GM21447 (cell line): ENCODE results near the gene CAPZB.
A peak's percentile ranks its signal among the peaks of the same experiment; 100 is the strongest.
"Not testable (repeated sequence)": the region's sequence is repeated elsewhere in the genome, so short reads cannot be mapped to it uniquely, and the experiment has no call there.

Experiments used
- ATAC-seq: cut with Tn5 transposase; IDR thresholded peaks from one replicate; pipeline ENCODE4 v1.9.1; 2021; ENCODE audit not compliant: unreplicated experiment

The CAPZB gene

DNA sequence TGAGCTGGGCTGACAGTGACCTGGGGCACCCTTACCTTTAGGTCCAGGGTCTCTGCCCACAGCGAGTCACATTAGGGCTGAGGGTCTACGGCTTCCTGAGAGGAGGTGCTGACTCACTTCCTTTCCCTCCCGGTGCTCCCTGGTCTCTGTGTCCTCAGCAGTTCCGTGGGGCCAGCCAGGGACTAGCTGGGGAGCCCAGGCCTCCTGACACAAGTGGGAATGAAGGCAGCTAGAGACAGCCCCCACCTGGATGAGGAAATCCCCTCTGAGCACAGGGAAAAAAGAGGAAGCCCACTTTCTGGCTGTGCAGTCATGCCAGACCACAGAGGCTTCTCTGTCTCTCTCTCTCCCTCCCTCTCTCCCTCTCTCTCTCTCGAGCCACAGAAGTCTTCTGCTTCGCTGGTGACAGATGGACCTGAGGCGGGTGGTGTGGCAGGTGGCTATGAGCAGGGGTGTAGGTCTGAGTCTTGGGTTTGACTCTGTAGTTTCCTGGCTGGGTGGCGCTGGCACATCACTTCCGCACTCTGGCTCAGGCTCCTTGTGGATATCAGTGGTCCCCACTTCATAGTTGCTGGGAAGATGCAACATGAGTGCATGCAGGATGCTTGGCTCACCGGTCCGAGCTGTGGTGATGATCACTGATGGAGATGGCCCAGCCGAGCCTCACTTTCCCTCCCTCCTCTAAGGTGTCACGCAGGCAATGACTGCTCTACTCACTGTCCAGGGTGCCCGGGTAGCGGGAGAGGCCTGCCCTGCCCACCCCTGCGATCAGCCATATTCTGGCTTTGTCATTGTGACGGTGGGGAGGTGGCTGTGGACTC lies 169.8 kb downstream of the CAPZB start:
- ATAC-seq, result peak; percentile 40

DNA sequence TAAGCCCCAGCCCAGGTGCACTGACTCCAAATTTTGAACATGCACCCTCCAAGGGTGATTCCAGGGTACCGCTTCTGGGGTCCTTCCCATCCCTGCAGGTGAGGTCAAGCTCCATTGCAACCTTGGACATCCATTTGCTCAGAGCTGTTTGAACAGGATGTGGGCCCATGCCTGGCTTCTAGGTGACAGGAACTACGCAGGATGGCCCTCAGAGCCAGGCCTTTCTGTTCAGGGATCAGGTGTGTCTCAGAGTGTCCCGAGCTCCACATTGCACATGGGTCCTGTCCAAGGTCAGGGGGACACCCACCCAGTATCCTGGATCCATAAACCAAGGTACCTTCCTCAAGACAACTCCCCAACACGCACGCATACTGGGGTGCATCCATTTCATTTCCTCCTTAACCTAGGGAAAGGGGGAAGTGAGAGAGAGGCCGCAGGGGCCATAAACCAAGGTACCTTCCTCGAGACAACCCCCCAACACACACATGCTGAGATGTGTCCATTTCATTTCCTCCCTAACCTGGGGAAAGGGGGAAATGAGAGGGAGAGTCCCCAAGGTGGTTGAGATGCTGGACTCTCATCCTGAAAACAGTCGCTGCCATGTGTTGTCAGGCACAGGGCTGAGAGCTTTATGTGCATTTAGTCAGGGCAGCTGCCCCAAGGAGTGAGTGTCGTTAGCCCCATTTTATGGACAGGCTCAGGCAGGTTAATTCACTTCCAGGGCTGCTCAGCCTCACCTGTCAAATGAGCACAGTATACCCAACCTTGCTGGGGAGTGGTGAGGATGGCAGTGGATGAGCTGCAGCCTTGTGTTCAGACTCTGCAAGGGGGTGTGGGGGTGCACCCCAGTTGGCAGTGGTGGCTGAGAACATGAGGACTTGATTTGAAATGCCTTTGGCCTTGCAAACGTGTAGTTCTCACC lies 171.1 kb downstream of the CAPZB start:
- ATAC-seq, result no peak

DNA sequence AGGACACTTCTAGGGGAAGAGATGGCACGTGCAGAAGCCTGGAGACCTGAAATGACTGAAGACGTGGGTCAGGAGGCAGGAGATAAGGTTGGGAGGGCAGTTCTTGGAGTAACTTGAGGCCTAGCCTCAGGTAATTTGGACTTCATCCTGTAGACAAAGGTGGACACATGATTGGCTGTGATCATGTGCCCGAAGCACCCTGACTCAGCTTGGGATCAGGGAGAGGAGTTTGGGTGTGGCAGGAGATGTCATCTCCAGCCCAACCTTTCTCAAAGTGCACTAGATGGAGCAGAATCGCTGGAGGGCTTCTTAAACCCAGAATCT lies 171.7 kb downstream of the CAPZB start:
- ATAC-seq, result no peak

DNA sequence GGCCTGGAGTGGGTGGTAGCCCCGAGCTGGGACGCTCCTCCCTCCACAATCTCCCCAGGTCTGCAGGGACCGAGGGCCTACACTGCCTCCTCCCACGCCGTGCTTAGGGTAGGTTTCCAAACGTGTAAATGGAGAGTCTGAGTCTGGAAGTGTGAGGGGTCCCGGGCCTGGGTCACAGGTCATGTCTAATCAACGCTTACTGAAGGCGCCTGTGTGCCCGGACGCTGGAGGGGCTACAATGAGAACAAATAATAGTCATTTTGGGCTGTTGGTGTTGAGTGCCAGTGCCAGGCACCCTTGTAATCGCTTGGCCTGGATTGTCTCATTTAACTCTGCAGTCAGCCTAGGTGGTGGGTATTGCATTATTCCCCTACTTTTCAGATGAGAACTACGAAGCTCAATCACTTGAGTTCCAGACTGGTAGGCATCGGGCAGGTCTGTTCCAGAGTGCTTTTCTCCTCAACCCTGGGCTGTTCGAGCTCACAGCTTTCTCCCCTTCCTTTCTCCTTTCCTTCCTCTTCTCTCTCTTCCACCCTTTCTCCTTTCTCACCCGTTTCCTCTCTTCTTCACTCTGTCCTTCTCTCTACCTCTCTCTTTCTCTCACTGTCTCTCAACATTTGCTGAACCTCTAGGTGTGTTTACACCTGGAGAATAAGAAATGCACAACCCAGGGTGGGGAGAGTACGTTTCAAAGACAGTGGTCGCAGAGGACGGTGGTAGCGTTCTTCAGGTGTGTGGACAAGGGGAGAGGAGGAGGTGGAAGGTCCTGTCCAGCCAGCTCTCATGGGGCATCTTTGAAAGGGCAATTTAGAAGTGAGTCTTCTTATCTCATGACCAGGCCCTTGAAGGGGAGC lies 172.3 kb downstream of the CAPZB start:
- peak; percentile 20 for ATAC-seq

DNA sequence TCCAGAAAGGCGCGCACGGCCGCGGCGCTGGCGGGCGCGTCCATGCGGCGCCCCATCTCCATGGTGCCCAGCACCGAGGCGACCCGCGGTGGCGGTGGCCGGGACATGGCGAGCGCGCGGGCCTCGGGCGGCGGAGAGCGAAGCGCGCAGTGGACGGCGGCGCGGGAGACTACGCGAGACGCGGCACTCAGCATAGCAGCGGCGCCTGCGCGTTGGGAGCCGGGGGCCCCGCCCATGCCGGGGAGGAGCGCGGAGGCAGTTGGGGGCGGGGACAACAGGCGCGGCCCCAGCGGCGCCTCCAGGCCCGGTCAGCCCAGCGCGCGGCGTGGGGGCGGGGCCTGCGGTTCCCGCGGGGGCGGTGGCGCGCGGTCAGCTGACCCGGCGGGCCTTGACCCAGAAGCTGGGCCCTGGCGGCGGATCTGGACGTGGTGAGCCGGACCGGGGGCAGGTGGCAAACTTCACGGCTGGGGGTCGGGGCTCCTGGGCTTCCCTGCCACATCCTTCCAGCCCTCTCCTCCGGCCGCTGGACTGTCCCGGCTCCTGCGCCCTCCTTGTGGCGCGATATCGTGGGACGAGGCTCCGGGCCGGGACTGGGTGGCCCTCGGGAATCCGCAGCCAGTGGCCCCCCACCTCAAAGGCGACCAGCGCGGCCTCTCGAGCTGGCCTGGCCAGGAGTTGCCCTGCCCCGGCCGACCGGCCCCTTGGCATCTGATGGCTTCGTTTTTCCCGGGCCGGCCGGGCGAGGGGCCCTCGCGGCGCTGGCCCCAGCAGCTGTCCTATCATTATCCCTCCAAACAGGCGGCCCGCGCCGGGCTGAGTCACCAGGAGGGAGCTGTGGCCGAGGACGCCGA lies 173.2 kb downstream of the CAPZB start, which contains the start of the genes AKR7A2 and SLC66A1:
Gene AKR7A2 (minus strand): TSS at position 214 of the 851 bp plus-strand sequence. CDS start 20 bp downstream, at position 194.
Gene SLC66A1 (plus strand): TSS at position 396 of the 851 bp plus-strand sequence. CDS start 5,352 bp downstream, outside the sequence.
- peak; percentile 53 for ATAC-seq

DNA sequence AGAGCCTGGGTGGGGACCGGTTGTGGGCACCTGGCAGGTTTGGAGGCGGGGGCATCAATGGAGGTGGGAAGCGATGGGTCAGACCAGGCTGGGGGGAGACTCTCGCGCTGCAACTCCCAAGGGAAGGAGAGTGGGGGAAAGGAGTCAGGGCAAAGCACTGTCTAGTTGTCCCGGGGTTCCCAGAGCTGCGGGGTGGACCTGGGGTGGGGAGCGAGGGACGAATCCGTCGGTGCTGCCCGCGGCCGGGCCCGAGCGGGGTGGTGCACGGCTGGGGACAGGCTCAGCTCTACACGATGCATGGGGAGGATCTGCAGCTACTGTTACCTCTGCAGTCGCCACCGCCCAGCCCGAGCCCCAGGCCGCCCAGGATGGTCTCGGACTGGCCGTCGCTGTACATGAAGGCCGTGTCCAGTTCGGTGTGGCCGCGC lies 173.8 kb downstream of the CAPZB start:
- ATAC-seq, result no peak

DNA sequence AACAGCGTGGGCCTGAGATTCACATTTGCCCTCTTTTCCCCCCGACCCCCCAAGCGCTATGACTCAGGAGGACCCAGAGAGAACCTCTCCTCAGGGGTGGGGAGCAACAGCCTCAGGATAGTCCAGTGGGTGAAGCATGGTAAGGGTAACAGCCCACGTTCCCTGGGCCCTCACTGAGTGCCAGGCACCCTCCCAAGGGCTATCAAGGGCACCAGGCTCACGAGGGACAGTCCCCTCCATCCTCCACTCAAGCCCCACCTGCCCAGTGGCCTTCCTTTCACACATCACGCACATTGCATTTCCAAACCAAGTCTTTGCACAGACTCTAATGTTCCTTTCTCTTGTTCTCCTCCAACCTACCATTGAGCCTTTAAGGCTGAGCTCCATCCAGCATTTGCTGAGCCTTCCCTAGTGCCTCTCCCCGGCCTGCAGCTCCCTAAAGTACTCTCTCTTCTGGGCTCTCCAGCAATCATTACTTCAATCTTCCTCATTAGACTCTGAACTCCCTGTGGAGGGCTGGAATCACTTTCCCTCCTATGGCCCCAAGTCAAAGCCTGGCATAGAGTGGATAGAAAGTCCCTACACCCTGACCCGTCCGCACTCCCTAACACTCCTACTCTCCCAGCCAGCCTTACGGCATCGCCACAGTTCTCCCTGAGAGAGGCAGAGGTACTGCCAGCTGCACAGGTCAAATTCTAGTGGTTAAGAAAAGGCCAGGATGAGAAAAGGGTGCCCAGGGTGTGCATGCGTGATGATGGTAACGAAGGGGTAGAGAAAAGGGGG lies 174.4 kb downstream of the CAPZB start:
- ATAC-seq, result no peak

DNA sequence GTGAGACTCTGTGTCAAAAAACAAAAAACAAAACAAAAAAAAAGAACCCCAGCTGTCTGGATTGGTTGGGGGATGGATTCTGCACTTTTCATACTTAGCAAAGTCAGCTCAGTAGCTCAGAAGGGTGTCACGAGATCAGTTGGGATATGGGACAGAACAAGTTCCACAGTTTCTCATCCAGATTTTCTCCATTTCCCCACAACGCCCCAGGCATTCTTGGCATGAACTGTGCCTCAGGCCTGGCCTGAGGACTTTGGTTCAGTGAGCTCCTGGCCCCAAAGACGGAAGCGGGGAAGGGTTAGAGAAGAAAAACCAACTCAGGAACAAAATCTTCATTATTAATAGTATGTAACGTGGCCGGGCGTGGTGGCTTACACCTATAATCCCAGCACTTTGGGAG lies 175.3 kb downstream of the CAPZB start:
- ATAC-seq, result no peak

DNA sequence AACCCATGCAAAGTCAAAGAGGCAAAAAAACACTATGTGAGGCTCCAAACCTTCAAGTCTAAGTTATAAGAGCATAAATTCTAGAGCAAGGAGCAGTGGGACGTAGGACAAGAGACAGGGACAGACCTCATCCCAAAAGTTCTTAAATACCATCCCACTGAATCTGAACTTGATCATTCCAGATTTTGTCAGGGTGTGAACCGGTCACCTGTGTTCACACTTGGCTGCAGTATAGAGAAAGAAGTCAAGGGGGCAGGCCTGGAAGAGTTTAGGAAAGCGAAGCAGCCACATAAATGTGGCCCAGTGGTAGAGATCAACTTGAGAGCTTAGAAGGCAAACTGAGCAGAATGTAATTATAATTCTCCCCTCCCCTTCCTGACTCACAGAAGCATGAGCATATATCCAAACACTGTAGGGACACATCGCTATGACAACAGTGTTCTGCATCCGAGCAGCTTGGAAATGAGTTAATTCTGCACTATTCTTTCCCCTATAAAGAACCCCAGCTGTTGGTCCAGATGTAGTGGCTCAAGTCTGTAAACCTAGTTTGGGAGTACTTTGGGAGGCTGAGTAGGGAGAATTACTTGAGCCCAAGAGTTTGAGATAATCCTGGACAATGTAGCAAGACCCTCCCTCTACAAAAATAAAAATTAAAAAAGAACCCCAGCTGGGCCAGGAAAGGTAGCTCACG lies 176.1 kb downstream of the CAPZB start:
- ATAC-seq, result no peak

DNA sequence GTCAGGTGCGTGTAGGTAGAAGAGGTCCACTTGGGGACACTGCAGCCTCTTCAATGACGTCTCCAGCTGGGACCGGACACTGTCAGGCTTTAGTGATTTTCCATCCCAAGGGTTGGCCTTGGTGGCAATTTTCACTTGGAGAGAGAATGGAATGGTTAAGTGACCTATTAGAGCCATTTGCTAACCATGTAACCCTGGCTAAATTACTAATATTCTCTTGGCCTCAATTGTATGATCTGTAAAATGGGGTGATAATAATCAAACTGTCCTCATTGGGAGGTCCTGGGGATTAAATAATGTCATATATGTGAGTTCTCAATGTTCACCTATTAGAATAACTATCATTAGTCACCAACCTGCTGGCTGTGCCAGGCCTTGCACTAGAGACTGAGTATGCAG lies 176.8 kb downstream of the CAPZB start:
- no peak for ATAC-seq

DNA sequence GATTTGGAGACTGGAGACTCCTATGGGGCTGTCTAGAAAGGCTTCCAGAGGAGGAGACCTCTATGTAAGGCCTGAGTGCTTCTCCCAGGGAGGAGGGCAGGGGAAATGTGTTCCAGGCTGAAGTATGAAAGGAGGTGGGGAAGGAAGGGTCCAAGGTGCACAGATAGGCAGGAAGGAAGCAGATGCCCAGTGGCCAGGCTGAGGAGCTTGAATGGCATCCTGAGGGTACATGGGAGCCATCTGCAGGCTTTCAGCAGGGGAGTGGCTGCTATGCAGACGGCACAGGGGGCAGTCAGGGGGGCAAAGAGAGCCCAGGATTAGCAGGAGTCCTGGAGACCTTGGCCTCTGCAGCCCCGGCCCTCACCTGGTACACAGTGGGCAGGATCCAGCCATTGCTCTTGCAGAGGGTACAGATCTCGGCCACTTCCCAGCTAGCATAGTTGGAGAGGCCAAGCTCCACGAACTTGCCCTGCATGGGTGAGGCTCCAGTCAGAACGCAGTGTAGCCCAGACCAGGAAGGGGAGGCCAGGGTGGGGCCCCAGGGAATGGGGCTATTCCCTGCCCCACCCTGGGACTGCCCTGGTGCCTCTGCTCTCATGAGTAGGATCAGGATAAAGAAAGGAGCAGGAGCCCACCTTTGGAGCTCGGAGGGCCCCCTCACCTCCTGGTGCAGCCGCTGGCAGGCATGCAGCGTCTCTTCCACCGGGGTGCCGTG lies 177.4 kb downstream of the CAPZB start:
- no peak for ATAC-seq

DNA sequence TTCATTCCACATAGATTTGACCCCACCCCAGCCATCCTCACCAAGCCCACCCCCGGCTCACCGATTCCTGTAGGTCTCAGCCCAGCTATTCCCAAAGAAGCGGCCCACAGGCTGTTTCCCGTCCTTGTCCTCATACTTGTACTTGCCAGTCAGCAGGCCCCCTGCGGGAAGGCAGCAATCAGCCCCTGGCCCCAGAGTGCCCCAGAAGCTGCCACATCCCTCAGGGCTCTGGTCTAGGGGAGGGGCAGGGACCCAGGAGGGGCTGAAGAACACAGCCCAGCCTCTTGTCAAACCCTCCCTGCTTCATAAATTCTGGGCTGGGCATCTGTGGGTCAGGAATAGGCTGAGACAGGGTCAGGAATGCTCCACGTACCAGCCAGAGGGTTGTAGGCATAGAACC lies 178.4 kb downstream of the CAPZB start:
- ATAC-seq, result no peak

DNA sequence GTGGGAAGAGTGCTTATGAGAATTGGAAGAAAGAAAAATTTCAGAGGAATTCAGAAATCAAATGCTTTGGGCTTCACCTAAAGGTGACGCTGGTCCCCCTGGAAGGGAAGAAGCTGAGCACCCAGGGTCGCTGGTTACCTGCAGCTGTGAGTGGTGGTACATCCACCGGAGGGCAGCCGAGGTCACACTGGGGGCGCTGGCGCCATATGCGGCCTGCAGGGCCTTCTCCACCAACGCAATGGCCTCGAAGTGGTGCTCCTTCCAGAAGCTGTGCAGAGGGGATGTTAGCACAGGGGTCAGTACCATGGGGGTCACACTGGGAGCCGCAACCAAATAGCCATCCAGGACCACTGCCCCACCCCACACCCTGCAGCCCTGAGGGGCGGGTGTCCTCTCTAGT lies 179.5 kb downstream of the CAPZB start:
- no peak for ATAC-seq

DNA sequence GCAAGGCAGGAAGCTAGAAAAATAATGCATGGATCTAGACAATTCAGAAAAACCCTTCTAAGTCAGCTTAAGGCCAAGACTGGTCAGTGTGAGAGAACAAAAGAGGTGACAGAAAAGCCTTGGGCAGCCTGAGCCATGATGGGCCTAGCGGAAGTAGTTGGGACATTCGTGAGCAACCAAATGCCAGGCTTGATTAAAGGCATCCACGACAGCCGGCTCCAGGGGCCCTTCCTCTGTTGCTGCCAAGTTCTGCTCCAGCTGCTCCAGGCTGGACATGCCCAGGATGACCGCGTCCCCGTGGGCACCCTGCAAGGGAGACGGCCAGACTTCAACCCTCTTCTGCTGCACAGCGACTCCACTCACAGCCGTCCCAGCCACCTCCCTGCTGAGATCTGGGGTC lies 181.3 kb downstream of the CAPZB start:
- ATAC-seq, result not testable (repeated sequence)

DNA sequence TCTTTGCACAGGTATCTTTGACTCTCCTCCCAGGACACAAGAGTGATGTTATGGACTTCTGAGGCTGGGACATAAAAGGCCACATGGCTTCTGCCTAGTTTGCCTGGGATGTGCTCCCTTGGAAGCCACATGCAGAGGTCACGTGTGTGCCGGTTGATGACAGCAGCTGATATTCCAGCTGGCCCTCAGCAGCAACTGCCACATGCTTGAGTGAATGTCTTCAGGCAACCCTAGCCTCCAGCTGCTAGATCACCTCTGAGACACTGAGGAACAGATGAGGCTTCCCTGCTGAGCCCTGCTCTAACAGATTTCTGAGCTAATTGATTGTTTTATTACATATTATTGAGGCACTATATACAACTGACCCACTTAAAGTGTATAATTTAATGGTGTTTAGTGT lies 185.1 kb downstream of the CAPZB start:
- no peak for ATAC-seq

DNA sequence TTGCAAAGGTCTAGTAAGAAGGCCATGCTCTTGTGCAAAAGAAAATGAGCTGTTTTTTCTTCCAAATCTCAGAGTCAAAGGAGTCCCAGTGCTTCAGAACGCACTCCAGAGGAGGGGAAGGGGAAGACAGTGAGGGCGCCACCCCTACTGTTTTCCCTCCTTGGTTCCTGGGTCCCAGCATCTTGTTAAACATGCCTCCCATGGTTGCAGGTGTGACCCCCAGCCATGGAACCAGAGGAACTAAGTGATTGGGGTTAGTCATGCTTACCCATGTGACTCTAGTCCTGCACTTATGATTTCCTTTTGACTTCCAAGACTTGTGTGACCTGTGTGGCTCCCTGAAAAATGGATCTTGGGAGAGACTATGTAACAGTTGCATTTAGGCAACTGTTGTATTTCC lies 190.7 kb downstream of the CAPZB start:
- no peak for ATAC-seq

DNA sequence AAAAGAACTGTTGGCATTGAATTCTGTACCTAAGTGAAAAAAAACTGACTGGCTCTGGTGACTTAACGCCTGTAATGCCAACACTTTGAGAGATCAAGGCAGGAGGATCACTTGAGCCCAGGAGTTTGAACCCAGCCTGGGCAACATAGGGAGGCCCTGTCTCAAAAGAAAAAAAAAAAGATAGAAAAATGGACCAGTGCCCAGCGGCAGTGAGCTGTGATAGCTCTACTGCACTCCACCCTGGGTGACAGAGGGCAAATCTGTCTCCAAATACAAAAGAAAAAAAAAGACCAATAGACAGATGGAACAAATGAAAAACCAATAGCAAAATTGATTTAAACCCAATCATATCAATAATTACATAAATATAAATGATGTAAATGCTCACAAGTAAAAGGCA lies 196.1 kb downstream of the CAPZB start:
- no peak for ATAC-seq
